ENCODE measurements around the gene WDR93. TPM values are rescaled to one million over a fixed set of nuclear protein-coding genes. Genes with fewer than 3 reads are reported as not detected.

WDR93 gene
- total RNA-seq, 1 experiment from 2014 or later: 0.16 TPM

GRCh38 chr15:89648106-89649012, 42.3 kb upstream of the WDR93 start:
- H3K27me3 Mint-ChIP-seq (ENCODE audit: insufficient read depth, unreplicated experiment): no peaks in the 10 kb centered on the region
- ChIA-PET CTCF (interaction anchor here (0.6 to 0.9 kb wide), 2 partner anchors 17 to 239 kb away, joined by 3 to 10 read pairs; no protein-coding TSS in a partner anchor), POLR2A (no interaction called here)
- no peaks in the 10 kb centered on the region for H3K4me1 ChIP-seq
- no peak for TF ChIP-seq CTCF (IDR thresholded peaks at IDR 0.05; ENCODE audit: insufficient read depth in 1 of 2, low read depth in 1 of 2, low read length in 1 of 2, severe bottlenecking in 1 of 2, unreplicated experiment in 1 of 2)
- H3K9me3 ChIP-seq: no peaks in the 10 kb centered on the region
- no peak overlapping the region for H3K4me3 ChIP-seq (ENCODE audit: low read depth, low read length)
- no peaks in the 10 kb centered on the region for H3K36me3 ChIP-seq (ENCODE audit: control insufficient read depth, insufficient read depth, low read length)
- intact Hi-C loops (cut with micrococcal nuclease; ENCODE audit: unreplicated experiment): no loop called here
- H3K36me3 Mint-ChIP-seq (ENCODE audit: insufficient read depth, unreplicated experiment): peaks cover 8% of the 10 kb centered on the region
- H3K27me3 ChIP-seq (replicated peaks; ENCODE audit: control insufficient read depth, insufficient read depth, low read length): no peaks in the 10 kb centered on the region
- no peak overlapping the region for H3K4me3 Mint-ChIP-seq (ENCODE audit: unreplicated experiment)
- H3K4me1 Mint-ChIP-seq (ENCODE audit: low read depth, unreplicated experiment): no peaks in the 10 kb centered on the region
- H3K9me3 Mint-ChIP-seq (ENCODE audit: unreplicated experiment): no peaks in the 10 kb centered on the region
- BruUV-seq (replicated peaks): no TSS peak
- no peak for DNase-seq
- H3K27ac Mint-ChIP-seq (ENCODE audit: unreplicated experiment): no peak overlapping the region

- Mint-ChIP-seq H3K36me3 (ENCODE audit: insufficient read depth, unreplicated experiment) (peaks cover 8% of the 10 kb centered on the region), H3K27ac (ENCODE audit: unreplicated experiment) (no peak overlapping the region), H3K4me1 (ENCODE audit: low read depth, unreplicated experiment) (peaks cover under 1% of the 10 kb centered on the region), H3K4me3 (ENCODE audit: unreplicated experiment) (no peak overlapping the region), H3K9me3 (ENCODE audit: unreplicated experiment) (no peaks in the 10 kb centered on the region), H3K27me3 (ENCODE audit: insufficient read depth, unreplicated experiment) (no peaks in the 10 kb centered on the region)
- no peak for TF ChIP-seq CTCF (IDR thresholded peaks at IDR 0.05; ENCODE audit: insufficient read depth in 1 of 2, low read depth in 1 of 2, low read length in 1 of 2, severe bottlenecking in 1 of 2, unreplicated experiment in 1 of 2)
- no peaks in the 10 kb centered on the region for H3K36me3 ChIP-seq (ENCODE audit: control insufficient read depth, insufficient read depth, low read length)
- no peaks in the 10 kb centered on the region for H3K27me3 ChIP-seq (replicated peaks; ENCODE audit: control insufficient read depth, insufficient read depth, low read length)
- no peak for DNase-seq
- BruUV-seq (replicated peaks): no TSS peak
- no peak overlapping the region for H3K4me3 ChIP-seq (ENCODE audit: low read depth, low read length)
- no peaks in the 10 kb centered on the region for H3K9me3 ChIP-seq
- CTCF ChIA-PET: interaction anchor here (0.6 kb wide), 1 partner anchor 238 kb away, joined by 10 read pairs; no protein-coding TSS in a partner anchor
- intact Hi-C loops (cut with micrococcal nuclease; ENCODE audit: unreplicated experiment): no loop called here
- H3K4me1 ChIP-seq: no peaks in the 10 kb centered on the region
- POLR2A ChIA-PET: no interaction called here
Observed at GRCh38 chr15:89649013-89649625, 41.5 kb upstream of the WDR93 start.

- POLR2A ChIA-PET: no interaction called here
- H3K36me3 Mint-ChIP-seq (ENCODE audit: insufficient read depth, unreplicated experiment): peaks cover 8% of the 10 kb centered on the region
- Histone ChIP-seq H3K36me3 (ENCODE audit: control insufficient read depth, insufficient read depth, low read length) (no peaks in the 10 kb centered on the region), H3K27me3 (replicated peaks; ENCODE audit: control insufficient read depth, insufficient read depth, low read length) (no peaks in the 10 kb centered on the region), H3K4me3 (ENCODE audit: low read depth, low read length) (no peak overlapping the region), H3K9me3 (no peaks in the 10 kb centered on the region), H3K4me1 (peaks cover 4% of the 10 kb centered on the region)
- H3K4me3 Mint-ChIP-seq (ENCODE audit: unreplicated experiment): no peak overlapping the region
- CTCF ChIA-PET: no interaction called here
- BruUV-seq (replicated peaks): no TSS peak
- intact Hi-C loops (cut with micrococcal nuclease; ENCODE audit: unreplicated experiment): no loop called here
- no peak overlapping the region for H3K27ac Mint-ChIP-seq (ENCODE audit: unreplicated experiment)
- peaks cover 6% of the 10 kb centered on the region for H3K4me1 Mint-ChIP-seq (ENCODE audit: low read depth, unreplicated experiment)
- no peak for DNase-seq
- no peaks in the 10 kb centered on the region for H3K27me3 Mint-ChIP-seq (ENCODE audit: insufficient read depth, unreplicated experiment)
- no peak for TF ChIP-seq CTCF (IDR thresholded peaks at IDR 0.05; ENCODE audit: insufficient read depth in 1 of 2, low read depth in 1 of 2, low read length in 1 of 2, severe bottlenecking in 1 of 2, unreplicated experiment in 1 of 2)
- H3K9me3 Mint-ChIP-seq (ENCODE audit: unreplicated experiment): no peaks in the 10 kb centered on the region
Observed at GRCh38 chr15:89649716-89650115, 40.9 kb upstream of the WDR93 start.

Measured in Caco-2 (cell line).